GM11168 (cell line): ENCODE data around the gene NXNL1.

Experiments used
- in situ Hi-C: fragments of 300-500 bp; cut with MboI; formaldehyde crosslinking; loops from one replicate; pipeline ENCODE4 v1.12.0; 2022; ENCODE audit warnings: low sequenced_read_pairs; ENCODE audit not compliant: unreplicated experiment

The NXNL1 gene

DNA sequence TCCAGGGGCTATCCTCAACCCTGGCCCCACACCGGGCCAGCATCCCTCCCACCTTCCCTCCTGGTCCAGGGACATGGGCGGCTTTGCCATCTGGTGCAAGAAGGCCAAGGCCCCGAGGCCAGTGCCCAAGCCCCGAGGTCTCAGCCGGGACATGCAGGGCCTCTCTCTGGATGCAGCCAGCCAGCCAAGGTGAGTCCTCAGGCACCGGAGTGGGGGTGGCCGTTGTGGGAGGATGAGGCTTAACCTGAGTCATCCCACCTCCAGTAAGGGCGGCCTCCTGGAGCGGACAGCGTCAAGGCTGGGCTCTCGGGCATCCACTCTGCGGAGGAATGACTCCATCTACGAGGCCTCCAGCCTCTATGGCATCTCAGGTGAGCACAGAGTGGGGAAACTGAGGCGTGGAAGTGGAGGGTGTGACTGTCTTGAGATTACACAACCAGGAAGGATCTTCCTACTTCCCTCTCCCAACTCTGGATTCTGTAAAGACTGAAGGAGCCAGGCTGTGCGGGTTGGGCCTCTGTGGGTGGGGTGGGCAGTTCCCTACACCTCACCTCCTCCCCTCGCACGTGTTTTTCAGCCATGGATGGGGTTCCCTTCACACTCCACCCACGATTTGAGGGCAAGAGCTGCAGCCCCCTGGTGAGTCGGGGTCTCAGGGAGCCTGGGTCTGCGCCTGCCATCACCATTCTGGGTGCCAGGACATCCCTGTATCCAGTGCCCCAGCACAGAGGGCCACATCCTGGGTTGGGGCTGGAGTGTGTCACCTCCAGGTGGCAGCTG, 37.1 kb downstream of the NXNL1 start:
- in situ Hi-C loops: no loop called here

DNA sequence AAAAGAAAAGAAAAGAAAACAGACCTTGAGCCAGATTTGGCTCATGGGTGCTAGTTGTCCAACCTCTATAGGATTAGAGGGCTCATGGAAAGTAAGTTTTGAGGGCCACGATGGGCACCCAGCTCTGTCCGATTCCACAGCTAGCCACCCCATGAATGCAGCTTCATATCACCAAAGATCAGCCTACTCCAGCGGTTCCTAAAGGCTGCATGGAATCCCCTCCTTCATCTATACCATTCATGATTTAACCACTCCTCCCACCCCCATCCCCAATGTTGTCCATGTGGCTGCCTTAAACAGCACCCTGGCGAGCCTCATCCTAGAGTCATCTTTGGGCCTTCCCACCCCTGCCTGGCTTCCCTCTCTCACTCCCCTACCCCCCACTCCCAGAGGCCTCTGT, 38.8 kb downstream of the NXNL1 start:
- in situ Hi-C loops: no loop called here

- in situ Hi-C loops: no loop called here
These were observed 40.2 kb downstream of the NXNL1 start for GRCh38 chr19:17420475-17420924.

GRCh38 chr19:17419621-17420474, 40.9 kb downstream of the NXNL1 start, which contains the start of gene MVB12A:
Gene MVB12A, plus strand, starts transcription at chr19:17420047. Its CDS starts 89 bp downstream, at chr19:17420136.
- in situ Hi-C loops: no loop called here

DNA sequence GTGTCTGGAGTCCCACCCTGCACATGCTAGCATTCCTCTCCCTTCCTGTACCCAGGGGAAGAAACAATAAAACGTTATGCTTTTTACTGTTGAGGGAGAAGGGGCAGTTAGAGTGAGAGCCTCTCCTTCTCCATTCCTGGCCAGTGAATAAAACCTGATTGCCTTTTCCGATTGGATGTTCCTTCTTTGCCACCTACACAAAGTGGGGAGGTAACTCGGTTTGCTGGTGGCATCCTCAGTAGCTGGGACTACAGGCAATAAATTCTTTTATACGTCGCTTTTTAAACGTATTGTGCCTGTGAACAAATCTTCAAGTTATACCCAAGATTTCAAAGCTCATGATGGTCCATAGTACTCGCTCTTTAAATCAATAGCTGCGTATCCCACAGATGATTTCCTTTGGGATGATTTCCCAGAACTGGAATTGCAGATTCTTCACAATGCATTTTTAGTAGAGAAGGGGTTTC, 41.5 kb downstream of the NXNL1 start:
- in situ Hi-C loops: no loop called here

DNA sequence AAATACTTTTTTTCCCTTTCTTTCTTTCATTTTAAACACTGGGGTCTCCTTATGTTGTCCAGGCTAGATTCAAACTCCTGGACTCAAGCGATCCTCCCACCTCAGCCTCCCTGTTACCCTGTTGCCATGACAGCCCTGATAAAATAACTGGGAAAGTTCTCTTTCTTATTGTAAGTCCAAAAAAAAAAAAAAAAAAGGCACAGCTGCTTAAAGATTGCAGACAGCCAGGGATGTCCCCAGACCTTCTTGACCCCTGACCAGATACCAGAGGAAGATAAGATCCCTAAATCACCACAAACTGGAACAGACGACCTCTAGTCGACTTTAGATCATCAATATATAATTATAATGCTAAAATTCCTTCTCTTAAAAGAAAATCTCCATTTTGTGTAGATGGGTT, 42.0 kb downstream of the NXNL1 start:
- in situ Hi-C loops: no loop called here

DNA sequence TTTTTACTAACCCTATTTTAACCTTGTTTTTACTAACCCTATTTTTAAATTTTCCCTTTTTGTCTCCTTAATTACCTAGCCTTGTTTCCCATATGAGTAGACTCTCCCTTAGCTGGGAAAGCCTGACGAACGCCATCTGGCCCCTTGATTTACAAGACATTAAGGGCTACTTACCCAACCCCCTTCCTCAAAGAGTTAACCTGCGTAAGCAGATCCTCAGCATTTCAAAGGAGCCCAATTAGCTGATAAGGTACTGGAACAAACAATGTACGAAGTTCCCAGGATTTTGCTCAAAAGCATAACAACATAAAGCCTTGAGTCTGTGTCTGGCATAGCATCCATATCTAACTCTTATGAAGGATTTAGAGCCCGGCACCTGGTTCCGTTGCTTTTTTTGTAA, 45.6 kb downstream of the NXNL1 start:
- in situ Hi-C loops: no loop called here

DNA sequence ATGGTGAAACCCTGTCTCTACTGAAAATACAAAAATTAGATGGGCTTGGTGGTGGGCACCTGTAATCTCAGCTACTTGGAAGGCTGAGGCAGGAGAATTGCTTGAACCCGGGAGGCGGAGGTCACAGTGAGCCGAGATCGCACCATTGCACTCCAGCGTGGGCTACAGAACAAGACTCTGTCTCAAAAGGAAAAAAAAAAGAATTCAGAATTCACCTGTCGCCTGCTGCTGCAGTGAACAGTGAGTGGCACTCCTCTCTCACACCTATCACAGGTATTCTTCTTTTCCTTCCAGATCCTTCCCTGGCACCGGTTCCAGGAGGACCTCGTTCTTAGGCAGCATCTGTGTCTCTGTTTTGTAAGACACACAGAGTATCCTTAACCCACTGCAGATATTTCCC, 46.6 kb downstream of the NXNL1 start:
- in situ Hi-C loops: no loop called here

DNA sequence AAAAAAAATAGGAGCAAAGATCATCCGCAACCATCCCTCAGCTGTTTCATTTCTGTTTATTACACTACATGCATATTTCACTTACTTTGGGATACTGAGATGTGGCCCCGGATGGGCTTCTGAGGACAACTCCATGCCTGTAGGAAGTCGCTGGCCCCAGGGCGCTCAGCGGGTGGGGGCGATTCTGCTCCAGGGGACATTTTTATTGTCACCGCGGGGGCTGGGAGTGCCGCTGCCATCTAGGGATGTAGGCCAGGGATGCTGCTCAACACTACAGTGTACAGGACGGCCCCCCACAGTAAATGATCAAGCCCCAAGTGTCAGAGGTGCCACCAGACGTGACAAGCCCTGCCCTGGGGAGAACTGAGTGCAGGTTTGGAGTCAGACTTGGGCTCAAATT, 48.9 kb downstream of the NXNL1 start:
- in situ Hi-C loops: no loop called here

GRCh38 chr19:17409990-17410389, 50.7 kb downstream of the NXNL1 start:
- in situ Hi-C loops: no loop called here

DNA sequence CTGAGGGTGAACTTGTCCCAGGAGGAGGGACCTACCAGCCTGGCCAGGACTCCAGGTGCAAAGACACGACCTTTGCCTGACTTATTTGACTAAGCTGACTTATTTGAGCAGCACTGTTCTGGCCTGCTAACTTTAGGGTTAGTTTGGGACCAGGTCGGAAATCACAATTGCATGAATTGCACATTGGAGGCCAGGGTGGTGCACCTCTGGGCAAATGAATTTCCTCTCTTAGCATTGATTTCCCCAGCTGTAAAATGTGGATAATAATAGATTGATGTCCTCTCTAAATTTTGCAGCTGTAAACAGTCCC, 53.9 kb downstream of the NXNL1 start:
- in situ Hi-C loops: no loop called here

- in situ Hi-C loops: no loop called here
These were observed 54.5 kb downstream of the NXNL1 start for GRCh38 chr19:17406046-17406886.
